ENCODE results near the gene DOK6. TPM values are rescaled to one million over a fixed set of nuclear protein-coding genes. Genes with fewer than 3 reads are reported as not detected.

DOK6 gene
- total RNA-seq, 1 donor from 2014 or later, result 7.0 TPM

- peaks cover 8% of the 10 kb centered on the region for H3K9me3 Mint-ChIP-seq (ENCODE audit: low read depth)
- TF ChIP-seq CTCF (IDR thresholded peaks at IDR 0.05; ENCODE audit: unreplicated experiment), result no peak
- H3K4me3 Mint-ChIP-seq (ENCODE audit: low read depth), result no peak overlapping the region
- H3K27ac Mint-ChIP-seq, result no peak overlapping the region
- no peak for DNase-seq (ENCODE audit: low spot score, unreplicated experiment)
- no peaks in the 10 kb centered on the region for H3K27me3 Mint-ChIP-seq
- H3K36me3 Mint-ChIP-seq (ENCODE audit: insufficient read depth), result no peaks in the 10 kb centered on the region
- peaks cover 10% of the 10 kb centered on the region for H3K4me1 Mint-ChIP-seq (ENCODE audit: low read depth)
Observed at GRCh38 chr18:69889009-69889408, 488.3 kb downstream of the DOK6 start.

GRCh38 chr18:69890558-69890957 lies 489.9 kb downstream of the DOK6 start:
- H3K4me1 Mint-ChIP-seq (ENCODE audit: low read depth), result peaks cover 10% of the 10 kb centered on the region
- DNase-seq (ENCODE audit: low spot score, unreplicated experiment), result no peak
- peaks cover 8% of the 10 kb centered on the region for H3K9me3 Mint-ChIP-seq (ENCODE audit: low read depth)
- no peaks in the 10 kb centered on the region for H3K27me3 Mint-ChIP-seq
- no peak for TF ChIP-seq CTCF (IDR thresholded peaks at IDR 0.05; ENCODE audit: unreplicated experiment)
- no peak overlapping the region for H3K27ac Mint-ChIP-seq
- H3K4me3 Mint-ChIP-seq (ENCODE audit: low read depth), result no peak overlapping the region
- H3K36me3 Mint-ChIP-seq (ENCODE audit: insufficient read depth), result no peaks in the 10 kb centered on the region

GRCh38 chr18:69894467-69894866 lies 493.8 kb downstream of the DOK6 start:
- H3K9me3 Mint-ChIP-seq (ENCODE audit: low read depth), result peaks cover 8% of the 10 kb centered on the region
- H3K4me3 Mint-ChIP-seq (ENCODE audit: low read depth), result no peak overlapping the region
- H3K27me3 Mint-ChIP-seq, result no peaks in the 10 kb centered on the region
- no peak for DNase-seq (ENCODE audit: low spot score, unreplicated experiment)
- peaks cover 1% of the 10 kb centered on the region for H3K4me1 Mint-ChIP-seq (ENCODE audit: low read depth)
- H3K27ac Mint-ChIP-seq, result no peak overlapping the region
- no peaks in the 10 kb centered on the region for H3K36me3 Mint-ChIP-seq (ENCODE audit: insufficient read depth)
- no peak for TF ChIP-seq CTCF (IDR thresholded peaks at IDR 0.05; ENCODE audit: unreplicated experiment)

- H3K27me3 Mint-ChIP-seq, result no peaks in the 10 kb centered on the region
Observed at GRCh38 chr18:69895066-69896047, 494.7 kb downstream of the DOK6 start.

More at GRCh38 chr18:69895066-69896047, 494.7 kb downstream of the DOK6 start:
- H3K4me3 Mint-ChIP-seq (ENCODE audit: low read depth), result no peak overlapping the region
- no peak for DNase-seq (ENCODE audit: low spot score, unreplicated experiment)
- H3K9me3 Mint-ChIP-seq (ENCODE audit: low read depth), result peaks cover 14% of the 10 kb centered on the region
- TF ChIP-seq CTCF (IDR thresholded peaks at IDR 0.05; ENCODE audit: unreplicated experiment), result no peak
- H3K27ac Mint-ChIP-seq, result no peak overlapping the region
- peaks cover 1% of the 10 kb centered on the region for H3K4me1 Mint-ChIP-seq (ENCODE audit: low read depth)
- no peaks in the 10 kb centered on the region for H3K36me3 Mint-ChIP-seq (ENCODE audit: insufficient read depth)

All from progenitor cell of endocrine pancreas (in vitro differentiated cells).